22Rv1 (cell line): ENCODE data around the gene ESR1.

Experiments used
- CTCF ChIP-seq: fragments of 450-650 bp; IDR thresholded peaks from 2 replicates; pipeline ENCODE4 v1.5.1; 2017; ENCODE audit warnings: mild to moderate bottlenecking
- ZFX ChIP-seq: fragments of 450-650 bp; IDR thresholded peaks from 2 replicates; pipeline ENCODE4 v1.6.1; 2017; ENCODE audit warnings: antibody characterized with exemption, borderline replicate concordance

- TF ChIP-seq CTCF, result no peak
- no peak for TF ChIP-seq ZFX
These were observed 7.1 kb downstream of the ESR1 start for GRCh38 chr6:151814614-151815013.
